Measurements from ENCODE around the gene C4BPA. TPM values are rescaled to one million over a fixed set of nuclear protein-coding genes. Genes with fewer than 3 reads are reported as not detected.

C4BPA gene
- total and polyA plus RNA-seq, 4 donors: 49.5 to 1,527 (median 1,194) TPM

GRCh38 chr1:207191061-207191460, 87.0 kb downstream of the C4BPA start:
- no peak overlapping the region for H3K4me3 ChIP-seq (ENCODE audit: low read depth in 1 of 3, low read length in 3 of 3)
- H3K36me3 ChIP-seq (ENCODE audit: control insufficient read depth in 4 of 4, insufficient read depth in 3 of 4, low read depth in 1 of 4, low read length in 3 of 4): no peaks in the 10 kb centered on the region
- no peaks in the 10 kb centered on the region for H3K4me1 ChIP-seq (ENCODE audit: control insufficient read depth in 4 of 4, insufficient read depth in 4 of 4, low read length in 3 of 4)
- DNase-seq (ENCODE audit: low spot score): no peak
- H3K9ac ChIP-seq (ENCODE audit: low read depth in 1 of 2, low read length in 2 of 2): no peak overlapping the region
- no peak overlapping the region for H3K27ac ChIP-seq (ENCODE audit: low read depth in 1 of 2, low read length in 2 of 2)
- TF ChIP-seq RAD21 (IDR thresholded peaks at IDR 0.05) (no peak), YY1 (IDR thresholded peaks at IDR 0.05) (no peak), JUND (IDR thresholded peaks at IDR 0.05) (no peak), NR2F2 (IDR thresholded peaks at IDR 0.05) (no peak), MAX (IDR thresholded peaks at IDR 0.05) (no peak), TAF1 (conservative IDR thresholded peaks at IDR 0.05) (no peak), ATF3 (IDR thresholded peaks at IDR 0.05) (no peak), FOXA1 (IDR thresholded peaks at IDR 0.05) (no peak), HNF4A (conservative IDR thresholded peaks at IDR 0.05) (no peak), EGR1 (IDR thresholded peaks at IDR 0.05; ENCODE audit: low read depth in 2 of 2) (no peak)
- H3K9me3 ChIP-seq (ENCODE audit: control insufficient read depth in 4 of 4, low read length in 3 of 4): no peaks in the 10 kb centered on the region
- no peaks in the 10 kb centered on the region for H3K27me3 ChIP-seq (ENCODE audit: control insufficient read depth in 4 of 4, insufficient read depth in 4 of 4, low read length in 3 of 4)

GRCh38 chr1:207191776-207192175, 87.7 kb downstream of the C4BPA start:
- 87% methylated on average over 3 of the region's 3 CpGs for WGBS
- TF ChIP-seq ZBTB33 (IDR thresholded peaks at IDR 0.05) (no peak), NR2F2 (IDR thresholded peaks at IDR 0.05) (no peak)
- no peaks in the 10 kb centered on the region for H3K27me3 ChIP-seq (ENCODE audit: control insufficient read depth in 4 of 4, insufficient read depth in 4 of 4, low read length in 3 of 4)
- no peak overlapping the region for H3K27ac ChIP-seq (ENCODE audit: low read depth in 1 of 2, low read length in 2 of 2)
- no peak overlapping the region for H3K4me3 ChIP-seq (ENCODE audit: low read depth in 1 of 3, low read length in 3 of 3)
- no peak overlapping the region for H3K9ac ChIP-seq (ENCODE audit: low read depth in 1 of 2, low read length in 2 of 2)
- H3K36me3 ChIP-seq (ENCODE audit: control insufficient read depth in 4 of 4, insufficient read depth in 3 of 4, low read depth in 1 of 4, low read length in 3 of 4): no peaks in the 10 kb centered on the region
- no peaks in the 10 kb centered on the region for H3K4me1 ChIP-seq (ENCODE audit: control insufficient read depth in 4 of 4, insufficient read depth in 4 of 4, low read length in 3 of 4)
- H3K9me3 ChIP-seq (ENCODE audit: control insufficient read depth in 4 of 4, low read length in 3 of 4): no peaks in the 10 kb centered on the region
- no peak for DNase-seq (ENCODE audit: low spot score)

- no peak for DNase-seq (ENCODE audit: low spot score)
- Histone ChIP-seq H3K9ac (ENCODE audit: low read depth in 1 of 2, low read length in 2 of 2) (no peak overlapping the region), H3K27me3 (ENCODE audit: control insufficient read depth in 4 of 4, insufficient read depth in 4 of 4, low read length in 3 of 4) (no peaks in the 10 kb centered on the region), H3K27ac (ENCODE audit: low read depth in 1 of 2, low read length in 2 of 2) (no peak overlapping the region), H3K9me3 (ENCODE audit: control insufficient read depth in 4 of 4, low read length in 3 of 4) (no peaks in the 10 kb centered on the region), H3K4me3 (ENCODE audit: low read depth in 1 of 3, low read length in 3 of 3) (no peak overlapping the region), H3K4me1 (ENCODE audit: control insufficient read depth in 4 of 4, insufficient read depth in 4 of 4, low read length in 3 of 4) (no peaks in the 10 kb centered on the region), H3K36me3 (ENCODE audit: control insufficient read depth in 4 of 4, insufficient read depth in 3 of 4, low read depth in 1 of 4, low read length in 3 of 4) (no peaks in the 10 kb centered on the region)
- no peak for TF ChIP-seq HNF4G (IDR thresholded peaks at IDR 0.05)
- no peak for TF ChIP-seq JUND (IDR thresholded peaks at IDR 0.05)
- TF ChIP-seq NR2F2 (IDR thresholded peaks at IDR 0.05): no peak
- TF ChIP-seq CTCF (IDR thresholded peaks at IDR 0.05; ENCODE audit: low read depth, low read length, missing input control): no peak
- no peak for TF ChIP-seq GABPA (IDR thresholded peaks at IDR 0.05 in 1 of 2, conservative IDR thresholded peaks at IDR 0.05 in 1 of 2)
- TF ChIP-seq HNF4A (conservative IDR thresholded peaks at IDR 0.05): no peak
- TF ChIP-seq TAF1 (conservative IDR thresholded peaks at IDR 0.05): no peak
- TF ChIP-seq ATF3 (IDR thresholded peaks at IDR 0.05): no peak
- TF ChIP-seq ZBTB33 (IDR thresholded peaks at IDR 0.05): no peak
- TF ChIP-seq YY1 (IDR thresholded peaks at IDR 0.05): no peak
- no peak for TF ChIP-seq MAX (IDR thresholded peaks at IDR 0.05)
- TF ChIP-seq REST (IDR thresholded peaks at IDR 0.05): no peak
- TF ChIP-seq SP1 (IDR thresholded peaks at IDR 0.05): no peak
- no peak for TF ChIP-seq RAD21 (IDR thresholded peaks at IDR 0.05)
- 90% methylated on average over 1 of the region's 1 CpG for WGBS
Measured at GRCh38 chr1:207194197-207194596, 90.2 kb downstream of the C4BPA start.

Measured in liver (tissue), 9 donors.